Gastrocnemius medialis (tissue), 4 donors: ENCODE measurements around the gene ZBP1. TPM values are rescaled to one million over a fixed set of nuclear protein-coding genes. Genes with fewer than 3 reads are reported as not detected.
A peak's percentile ranks its signal among the peaks of the same experiment; 100 is the strongest.

ENCODE experiments used
- ATAC-seq, 2 donors: fragments of 150-250 bp; one replicate each; pipeline ENCODE4 v1.9.1; 2016
- DNase-seq, 2 donors: peaks; one replicate each; pipeline ENCODE4 v3.0.0-alpha.2; 2019
- H3K27ac ChIP-seq, 4 donors: fragments of 200-600 bp; sonication (generic); 1 replicate in 1 of 4; 2 replicates in 3 of 4; pipeline ENCODE4 v1.5.1; 2016 to 2018; ENCODE audit warnings: mild to moderate bottlenecking in 2 of 4, moderate library complexity in 1 of 4
- H3K27me3 ChIP-seq, 3 donors: fragments of 200-600 bp; sonication (generic) in 2 of 3; 1 replicate in 1 of 3; 2 replicates in 2 of 3; pipeline versions ENCODE4 v1.5.1 to v1.6.0; 2016 to 2019; ENCODE audit warnings: mild to moderate bottlenecking in 1 of 3, moderate library complexity in 1 of 3
- H3K36me3 ChIP-seq, 2 donors: fragments of 200-600 bp; sonication (generic) in 1 of 2; one replicate each; pipeline ENCODE4 v1.5.1; 2017 to 2018
- H3K4me1 ChIP-seq, 2 donors: fragments of 200-600 bp; sonication (generic) in 1 of 2; one replicate each; pipeline ENCODE4 v1.5.1; 2016 to 2017; ENCODE audit warnings: mild to moderate bottlenecking in 2 of 2
- H3K4me3 ChIP-seq, 4 donors: fragments of 200-600 bp; sonication (generic) in 3 of 4; 1 replicate in 1 of 4; 2 replicates in 3 of 4; pipeline ENCODE4 v1.5.1; 2016 to 2019; ENCODE audit warnings: mild to moderate bottlenecking in 2 of 4
- H3K9me3 ChIP-seq, 3 donors: fragments of 200-600 bp; sonication (generic) in 2 of 3; 1 replicate in 1 of 3; 2 replicates in 2 of 3; pipeline ENCODE4 v1.5.1; 2016 to 2019
- CTCF ChIP-seq, 5 experiments: fragments of 450-650 bp in 3 of 5; fragments of 200-600 bp in 2 of 5; sonication (generic) in 2 of 5; IDR thresholded peaks in 4 of 5; conservative IDR thresholded peaks in 1 of 5; 1 replicate in 4 of 5; 2 replicates in 1 of 5; pipeline ENCODE4 v1.5.1; 2016 to 2019; ENCODE audit warnings: antibody characterized with exemption in 5 of 5, mild to moderate bottlenecking in 3 of 5, moderate library complexity in 3 of 5
- POLR2A ChIP-seq, 2 donors: fragments of 450-650 bp; IDR thresholded peaks; one replicate each; pipeline ENCODE4 v1.6.1; 2017; ENCODE audit warnings: antibody characterized with exemption in 2 of 2, mild to moderate bottlenecking in 2 of 2, moderate library complexity in 2 of 2
- in situ Hi-C, 4 donors: fragments of 200-750 bp; cut with MboI; loops; one replicate each; pipeline versions ENCODE4 v1.15.0 to v1.8.0; 2017; ENCODE audit warnings: low sequenced_read_pairs in 4 of 4
- intact Hi-C: fragments of 100-400 bp; cut with DNase I; formaldehyde crosslinking; loops from one replicate; pipeline ENCODE4 v1.15.1; 2023; ENCODE audit warnings: low total_unique reads
- total RNA-seq, 4 donors: library from RNA; depleted of rRNA; stranded (reverse); fragments of >200 nt; gene quantifications; one replicate each; pipeline versions ENCODE4 v1.1.0 to v1.2.3, GENCODE V29; 2016

The ZBP1 gene
- total RNA-seq, 4 donors from 2014 or later, result not detected

GRCh38 chr20:57628047-57628961 lies 8.1 kb upstream of the ZBP1 start:
- H3K4me1 ChIP-seq, result peaks cover 0 to 4% of the 10 kb centered on the region in 2 donors
- no peaks in the 10 kb centered on the region for H3K36me3 ChIP-seq
- in situ Hi-C loops, result no loop called here
- H3K9me3 ChIP-seq, result no peaks in the 10 kb centered on the region
- H3K27ac ChIP-seq, result peak overlapping the region; percentile 52 to 77 (median 64)
- DNase-seq (peak; percentile 25 to 33), ATAC-seq (peak; percentile 49 to 63)
- no peak for TF ChIP-seq CTCF (IDR thresholded peaks at IDR 0.05 in 4 of 5, conservative IDR thresholded peaks at IDR 0.05 in 1 of 5)
- no peak for TF ChIP-seq POLR2A (IDR thresholded peaks at IDR 0.05)
- peak overlapping the region in 1 of 4 donors; percentile 4 for H3K4me3 ChIP-seq
- H3K27me3 ChIP-seq, result peaks cover 0 to 6% (median 0%) of the 10 kb centered on the region in 3 donors
- intact Hi-C loops, result no loop called here

- in situ Hi-C loops, result no loop called here
Observed at GRCh38 chr20:57627339-57627738, 7.1 kb upstream of the ZBP1 start.

GRCh38 chr20:57625978-57626377 lies 5.8 kb upstream of the ZBP1 start:
- H3K27me3 ChIP-seq, result peaks cover 0 to 3% (median 0%) of the 10 kb centered on the region in 3 donors
- H3K4me1 ChIP-seq, result peaks cover 0 to 5% of the 10 kb centered on the region in 2 donors
- H3K9me3 ChIP-seq, result no peaks in the 10 kb centered on the region
- no peak for TF ChIP-seq POLR2A (IDR thresholded peaks at IDR 0.05)
- TF ChIP-seq CTCF (IDR thresholded peaks at IDR 0.05 in 4 of 5, conservative IDR thresholded peaks at IDR 0.05 in 1 of 5), result no peak
- intact Hi-C loops, result no loop called here
- H3K27ac ChIP-seq, result no peak overlapping the region
- ATAC-seq, result no peak
- no peaks in the 10 kb centered on the region for H3K36me3 ChIP-seq
- in situ Hi-C loops, result no loop called here
- DNase-seq, result no peak
- H3K4me3 ChIP-seq, result no peak overlapping the region

More at GRCh38 chr20:57627339-57627738, 7.1 kb upstream of the ZBP1 start:
- ATAC-seq, result no peak
- Histone ChIP-seq H3K4me3 (no peak overlapping the region), H3K27ac (peak overlapping the region; percentile 52 to 77 (median 64)), H3K36me3 (no peaks in the 10 kb centered on the region), H3K4me1 (peaks cover 0 to 4% of the 10 kb centered on the region in 2 donors), H3K9me3 (no peaks in the 10 kb centered on the region), H3K27me3 (peaks cover 0 to 6% (median 0%) of the 10 kb centered on the region in 3 donors)
- TF ChIP-seq CTCF (IDR thresholded peaks at IDR 0.05 in 4 of 5, conservative IDR thresholded peaks at IDR 0.05 in 1 of 5) (no peak), POLR2A (IDR thresholded peaks at IDR 0.05) (no peak)
- intact Hi-C loops, result no loop called here
- no peak for DNase-seq

GRCh38 chr20:57625181-57625958 lies 5.1 kb upstream of the ZBP1 start:
- no peak for ATAC-seq
- Histone ChIP-seq H3K36me3 (no peaks in the 10 kb centered on the region), H3K27me3 (peaks cover 0 to 3% (median 0%) of the 10 kb centered on the region in 3 donors), H3K4me3 (no peak overlapping the region), H3K4me1 (peaks cover 0 to 7% of the 10 kb centered on the region in 2 donors), H3K9me3 (no peaks in the 10 kb centered on the region), H3K27ac (no peak overlapping the region)
- no peak for DNase-seq
- in situ Hi-C loops, result no loop called here
- intact Hi-C loops, result no loop called here
- TF ChIP-seq CTCF (IDR thresholded peaks at IDR 0.05 in 4 of 5, conservative IDR thresholded peaks at IDR 0.05 in 1 of 5), result no peak
- TF ChIP-seq POLR2A (IDR thresholded peaks at IDR 0.05), result no peak
